A549 (cell line): Measurements from ENCODE around the gene PIP5K1B. TPM values are rescaled to one million over a fixed set of nuclear protein-coding genes. Genes with fewer than 3 reads are reported as not detected.
A peak's percentile ranks its signal among the peaks of the same experiment; 100 is the strongest.

Experiments used
- ATAC-seq, 2 experiments: fragments of 200-7000 bp in 1 of 2; fragments of >200 bp in 1 of 2; cut with Nextera tagmentation in 1 of 2; cut with Tn5 transposase in 1 of 2; 3 replicates each; pipeline versions ENCODE4 v1.8.0 to v1.9.1; 2018 to 2020; ENCODE audit warnings: mild to moderate bottlenecking in 1 of 2, moderate library complexity in 1 of 2
- CTCF ChIA-PET: fragments of 300-600 bp; sonication (Branson Sonifier 250); formaldehyde crosslinking; extraction: SDS; loops from one replicate; lab custom pipeline; 2021; ENCODE audit warnings: antibody characterized with exemption, inconsistent platforms; lab: Yijun Ruan, JAX
- POLR2A ChIA-PET: fragments of 350-600 bp; formaldehyde crosslinking; extraction: SDS; loops from one replicate; lab custom pipeline; 2021; ENCODE audit warnings: antibody characterized with exemption, inconsistent platforms; lab: Yijun Ruan, JAX
- DNase-seq, 2 experiments: peaks; one replicate each; pipeline versions ENCODE4 v3.0.0 to v3.0.0-alpha.2; 2011 to 2016; ENCODE audit warnings: low read depth in 1 of 2, low spot score in 1 of 2
- FAIRE-seq: peaks from 2 replicates; lab custom pipeline; 2011; peaks lifted over from hg19 to GRCh38; lab: Jason Lieb, UNC
- H3K27ac ChIP-seq, 2 experiments: fragments of >200 bp; sonication (Bioruptor Twin); formaldehyde crosslinking; 3 replicates each; pipeline ENCODE4 v1.5.1; 2016 to 2017
- H3K4me1 ChIP-seq: fragments of >200 bp; sonication (Bioruptor Twin); formaldehyde crosslinking; 3 replicates; pipeline ENCODE4 v1.6.1; 2016
- H3K4me2 ChIP-seq: fragments of >200 bp; sonication (Bioruptor Twin); formaldehyde crosslinking; 3 replicates; pipeline ENCODE4 v1.6.1; 2016
- H3K4me3 ChIP-seq: fragments of >200 bp; sonication (Bioruptor Twin); formaldehyde crosslinking; 3 replicates; pipeline ENCODE4 v1.5.1; 2016
- H3K9me3 ChIP-seq: fragments of >200 bp; sonication (Bioruptor Twin); formaldehyde crosslinking; 3 replicates; pipeline ENCODE4 v1.6.1; 2016
- CBX8 ChIP-seq: fragments of 200-600 bp; sonication (generic); IDR thresholded peaks from 2 replicates; pipeline ENCODE4 v1.6.1; 2016
- EHF ChIP-seq: fragments of 250-450 bp; sonication (Bioruptor Pico); IDR thresholded peaks from 2 replicates; pipeline ENCODE4 v1.5.0; 2020; ENCODE audit warnings: mild to moderate bottlenecking
- EHMT2 ChIP-seq: fragments of 200-600 bp; sonication (generic); IDR thresholded peaks from 2 replicates; pipeline ENCODE4 v1.6.1; 2016; ENCODE audit warnings: antibody characterized with exemption, low read depth, mild to moderate bottlenecking, moderate library complexity
- FOSB ChIP-seq: fragments of 250-450 bp; sonication (Bioruptor Pico); IDR thresholded peaks from 2 replicates; pipeline ENCODE4 v1.5.0; 2020; ENCODE audit warnings: mild to moderate bottlenecking, moderate library complexity
- GATA3 ChIP-seq: IDR thresholded peaks from 2 replicates; pipeline ENCODE4 v1.6.1; 2012; ENCODE audit warnings: borderline replicate concordance
- HEYL ChIP-seq: fragments of 250-450 bp; sonication (Bioruptor Pico); IDR thresholded peaks from 2 replicates; pipeline ENCODE4 v1.8.0; 2021; ENCODE audit warnings: mild to moderate bottlenecking, moderate library complexity
- JUN ChIP-seq, 2 experiments: fragments of >200 bp; sonication (Bioruptor Twin); formaldehyde crosslinking; IDR thresholded peaks; 2 replicates in 1 of 2; 3 replicates in 1 of 2; pipeline ENCODE4 v1.6.1; 2016 to 2017
- KDM1A ChIP-seq: fragments of 200-600 bp; sonication (generic); IDR thresholded peaks from 2 replicates; pipeline ENCODE4 v1.6.1; 2016; ENCODE audit warnings: low read depth, mild to moderate bottlenecking
- MAFK ChIP-seq: fragments of 450-650 bp; IDR thresholded peaks from 2 replicates; pipeline ENCODE4 v1.6.1; 2014; ENCODE audit not compliant: partially characterized antibody
- MAZ ChIP-seq: fragments of 150-350 bp; IDR thresholded peaks from 2 replicates; pipeline ENCODE4 v1.6.1; 2014; ENCODE audit warnings: antibody characterized with exemption, low read depth, low read length, borderline replicate concordance
- NFE2L2 ChIP-seq: fragments of 150-350 bp; conservative IDR thresholded peaks from 2 replicates; pipeline ENCODE4 v1.6.1; 2014; ENCODE audit warnings: low read length
- NPAS2 ChIP-seq: fragments of 250-450 bp; sonication (Bioruptor Pico); IDR thresholded peaks from 2 replicates; pipeline ENCODE4 v1.8.0; 2022; ENCODE audit warnings: mild to moderate bottlenecking, moderate library complexity, borderline replicate concordance
- PHF8 ChIP-seq: fragments of 200-600 bp; sonication (generic); IDR thresholded peaks from 2 replicates; pipeline ENCODE4 v1.6.1; 2016; ENCODE audit warnings: low read depth, mild to moderate bottlenecking, antibody characterized with exemption, moderate library complexity, borderline replicate concordance
- POLR2AphosphoS2 ChIP-seq: conservative IDR thresholded peaks from 2 replicates; pipeline ENCODE4 v1.6.1; 2012; ENCODE audit warnings: low read length, improper control_type of control experiment, inconsistent platforms
- RARB ChIP-seq: fragments of 250-450 bp; sonication (Bioruptor Pico); IDR thresholded peaks from 2 replicates; pipeline ENCODE4 v1.8.0; 2021; ENCODE audit warnings: mild to moderate bottlenecking, moderate library complexity
- RCOR1 ChIP-seq: fragments of 150-350 bp; IDR thresholded peaks from 2 replicates; pipeline ENCODE4 v1.6.1; 2014; ENCODE audit warnings: antibody characterized with exemption, low read length, low read depth
- ZSCAN20 ChIP-seq: fragments of 250-450 bp; sonication (Bioruptor Pico); IDR thresholded peaks from 2 replicates; pipeline ENCODE4 v1.8.0; 2022; ENCODE audit warnings: mild to moderate bottlenecking, moderate library complexity
- WGBS: methylation state at CpG from one replicate; pipeline ENCODE4 v1.1.6; 2017; ENCODE audit errors: missing lambda C conversion rate; 5-methylcytosine and 5-hydroxymethylcytosine counted together
- polyA plus RNA-seq, 4 experiments: library from polyadenylated mRNA; depleted of rRNA in 3 of 4; stranded (reverse); fragments of >200 nt; fragmentation: RNase III in 1 of 4; extraction: RNeasy Plus Mini Kit Qiagen cat#74134 plus additional on column Dnase treatment in 1 of 4; gene quantifications; 2 replicates in 3 of 4; 3 replicates in 1 of 4; pipeline ENCODE4 v1.2.3, GENCODE V29; 2011 to 2017

The PIP5K1B gene
- polyA plus RNA-seq, 2 of the 4 experiments (the other 2 are of a cell fraction), result not detected

GRCh38 chr9:68878450-68878849 lies 173.4 kb downstream of the PIP5K1B start:
- H3K9me3 ChIP-seq, result no peaks in the 10 kb centered on the region
- no peak overlapping the region for H3K27ac ChIP-seq
- POLR2A ChIA-PET, result no interaction called here
- no peak for TF ChIP-seq ZSCAN20
- TF ChIP-seq FOSB (CRISPR knock-in tag), result no peak
- TF ChIP-seq MAFK, result peak; percentile 26
- TF ChIP-seq NFE2L2, result peak; percentile 79
- CTCF ChIA-PET, result no interaction called here
- H3K4me2 ChIP-seq, result no peak overlapping the region
- FAIRE-seq (no peak), DNase-seq (no peak), ATAC-seq (no peak)
- no peaks in the 10 kb centered on the region for H3K4me1 ChIP-seq
- H3K4me3 ChIP-seq, result no peak overlapping the region

DNA sequence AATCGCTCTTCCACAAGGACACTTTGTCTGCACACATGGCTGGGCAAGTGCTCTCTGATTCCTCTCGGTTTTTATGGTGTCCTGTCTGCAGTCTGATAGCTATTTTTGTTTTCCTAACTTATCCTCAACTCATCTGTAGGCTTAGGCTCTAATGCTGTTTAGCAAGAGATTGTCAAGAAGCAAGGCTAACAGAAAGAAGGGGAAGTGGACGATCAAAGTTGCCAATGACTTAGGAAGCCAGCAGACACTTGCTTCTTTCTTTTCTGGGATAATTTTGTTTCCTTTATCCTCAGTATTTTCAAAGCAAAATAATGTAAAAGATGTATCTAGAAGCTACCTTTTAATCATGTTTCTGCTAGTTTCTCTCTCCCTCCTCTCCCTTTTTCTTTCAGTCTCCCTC lies 178.2 kb downstream of the PIP5K1B start:
- no peak overlapping the region for H3K27ac ChIP-seq
- POLR2A ChIA-PET, result no interaction called here
- no peak overlapping the region for H3K4me2 ChIP-seq
- H3K4me1 ChIP-seq, result no peaks in the 10 kb centered on the region
- DNase-seq, result no peak
- 1% methylated on average over 3 of the region's 3 CpGs for WGBS
- no peak for TF ChIP-seq NPAS2 (CRISPR knock-in tag)
- TF ChIP-seq JUN (IDR thresholded peaks at IDR 0.05), result no peak
- no peak for TF ChIP-seq RCOR1
- no peak for TF ChIP-seq RARB
- TF ChIP-seq GATA3, result no peak
- no peak for TF ChIP-seq EHMT2
- TF ChIP-seq HEYL (CRISPR knock-in tag), result no peak
- no peak for TF ChIP-seq KDM1A
- no peak for TF ChIP-seq EHF
- TF ChIP-seq, all 56 proteins: peak for 0
- no peak for FAIRE-seq
- CTCF ChIA-PET, result no interaction called here
- Histone ChIP-seq H3K9me3 (no peaks in the 10 kb centered on the region), H3K4me3 (no peak overlapping the region)
- no peak for ATAC-seq

- FAIRE-seq (no peak), ATAC-seq (no peak), DNase-seq (no peak)
- no peak overlapping the region for H3K27ac ChIP-seq
- H3K4me1 ChIP-seq, result no peaks in the 10 kb centered on the region
- TF ChIP-seq MAZ, result no peak
- H3K4me2 ChIP-seq, result no peak overlapping the region
- POLR2A ChIA-PET, result no interaction called here
- CTCF ChIA-PET, result interaction anchor here (0.6 kb wide), 1 partner anchor 63 kb away, joined by 4 read pairs; no protein-coding TSS in a partner anchor
- WGBS, result 20% methylated on average over 1 of the region's 1 CpG
- H3K4me3 ChIP-seq, result no peak overlapping the region
- no peaks in the 10 kb centered on the region for H3K9me3 ChIP-seq
These were observed 182.2 kb downstream of the PIP5K1B start for GRCh38 chr9:68887232-68887631.

- no peak for FAIRE-seq
- Histone ChIP-seq H3K9me3 (no peaks in the 10 kb centered on the region), H3K27ac (no peak overlapping the region), H3K4me1 (no peaks in the 10 kb centered on the region), H3K4me2 (no peak overlapping the region), H3K4me3 (no peak overlapping the region)
- WGBS, result 59% methylated on average over 7 of the region's 7 CpGs
- ATAC-seq, result no peak
- DNase-seq, result no peak
- POLR2A ChIA-PET, result no interaction called here
- TF ChIP-seq CBX8, result no peak
- peak; percentile 27 for TF ChIP-seq MAFK
- CTCF ChIA-PET, result no interaction called here
These were observed 189.5 kb downstream of the PIP5K1B start for GRCh38 chr9:68894502-68894901.

GRCh38 chr9:68895741-68896478 lies 190.9 kb downstream of the PIP5K1B start:
- no peak for FAIRE-seq
- Histone ChIP-seq H3K4me3 (no peak overlapping the region), H3K27ac (no peak overlapping the region), H3K4me2 (no peak overlapping the region)
- CTCF ChIA-PET, result interaction anchor here (0.9 kb wide), 1 partner anchor 12 kb away, joined by 4 read pairs; no protein-coding TSS in a partner anchor
- no peak for TF ChIP-seq MAZ
- no peak for TF ChIP-seq PHF8
- no peak for TF ChIP-seq RARB
- TF ChIP-seq KDM1A, result no peak
- TF ChIP-seq RCOR1, result no peak
- TF ChIP-seq POLR2AphosphoS2, result no peak
- TF ChIP-seq, all 56 proteins: peak for 0
- H3K4me1 ChIP-seq, result no peaks in the 10 kb centered on the region
- DNase-seq, result no peak
- POLR2A ChIA-PET, result no interaction called here
- ATAC-seq, result no peak
- WGBS, result 27% methylated on average over 6 of the region's 6 CpGs
- no peaks in the 10 kb centered on the region for H3K9me3 ChIP-seq
